K562 (cell line): ENCODE results near the gene RCC2. TPM values are rescaled to one million over a fixed set of nuclear protein-coding genes. Genes with fewer than 3 reads are reported as not detected.

Experiments used
- BHLHE40 ChIP-seq: IDR thresholded peaks from 2 replicates; pipeline ENCODE4 v1.6.1; 2011; ENCODE audit warnings: low read length, improper control_type of control experiment
- CAMTA2 ChIP-seq: fragments of 250-450 bp; sonication (Bioruptor Pico); conservative IDR thresholded peaks from 2 replicates; pipeline ENCODE4 v1.5.1; 2022
- CTCFL ChIP-seq: IDR thresholded peaks from 2 replicates; pipeline ENCODE4 v1.6.1; 2011; ENCODE audit warnings: borderline replicate concordance, low read depth, mild to moderate bottlenecking, moderate library complexity, low read length; ENCODE audit not compliant: insufficient read depth, poor library complexity, severe bottlenecking
- DEAF1 ChIP-seq: fragments of 450-650 bp; formaldehyde crosslinking; IDR thresholded peaks from 2 replicates; pipeline ENCODE4 v1.4.0; 2020; ENCODE audit warnings: mild to moderate bottlenecking, moderate library complexity
- EP400 ChIP-seq: fragments of 450-650 bp; IDR thresholded peaks from 2 replicates; pipeline ENCODE4 v1.6.1; 2017; ENCODE audit warnings: antibody characterized with exemption, mild to moderate bottlenecking, moderate library complexity
- GABPB2 ChIP-seq: fragments of 250-450 bp; sonication (Bioruptor Pico); conservative IDR thresholded peaks from 2 replicates; pipeline ENCODE4 v1.5.1; 2021; ENCODE audit warnings: mild to moderate bottlenecking
- HIVEP1 ChIP-seq: fragments of 250-450 bp; sonication (Bioruptor Pico); IDR thresholded peaks from 2 replicates; pipeline ENCODE4 v1.4.0; 2020; ENCODE audit warnings: mild to moderate bottlenecking
- HNRNPUL1 ChIP-seq: fragments of 200-400 bp; formaldehyde crosslinking; IDR thresholded peaks from 2 replicates; pipeline ENCODE4 v1.6.1; 2017; ENCODE audit warnings: low read length
- KLF6 ChIP-seq: fragments of 250-450 bp; sonication (Bioruptor Pico); IDR thresholded peaks from 2 replicates; pipeline ENCODE4 v1.4.0; 2020; ENCODE audit warnings: mild to moderate bottlenecking, moderate library complexity, borderline replicate concordance
- NFIC ChIP-seq: fragments of 450-650 bp; IDR thresholded peaks from 2 replicates; pipeline ENCODE4 v1.6.1; 2017; ENCODE audit warnings: mild to moderate bottlenecking, inconsistent platforms
- PML ChIP-seq: IDR thresholded peaks from 2 replicates; pipeline ENCODE4 v1.6.1; 2012; ENCODE audit warnings: low read length, inconsistent platforms
- SUPT5H ChIP-seq: fragments of 450-650 bp; IDR thresholded peaks from 2 replicates; pipeline ENCODE4 v1.6.1; 2016
- THRAP3 ChIP-seq: fragments of 450-650 bp; IDR thresholded peaks from 2 replicates; pipeline ENCODE4 v1.6.1; 2016; ENCODE audit warnings: mild to moderate bottlenecking, inconsistent platforms, borderline replicate concordance
- ZBED1 ChIP-seq: IDR thresholded peaks from 2 replicates; pipeline ENCODE4 v1.6.1; 2014
- ZFP30 ChIP-seq: fragments of 250-450 bp; sonication (Bioruptor Pico); IDR thresholded peaks from 2 replicates; pipeline ENCODE4 v1.8.0; 2022; ENCODE audit warnings: moderate library complexity, mild to moderate bottlenecking, inconsistent platforms, borderline replicate concordance
- ZNF436 ChIP-seq: fragments of 250-450, 450-650 bp; sonication (Bioruptor Pico); formaldehyde crosslinking; IDR thresholded peaks from 2 replicates; pipeline ENCODE4 v1.7.0; 2020; ENCODE audit warnings: mild to moderate bottlenecking
- ZNF644 ChIP-seq: fragments of 200-800 bp; sonication (Bioruptor generic); IDR thresholded peaks from 2 replicates; pipeline ENCODE4 v1.6.1; 2016; ENCODE audit warnings: low read depth, missing genetic modification characterization, missing compliant biosample characterization
- ZNF780A ChIP-seq: fragments of 250-450 bp; sonication (Bioruptor Pico); IDR thresholded peaks from 2 replicates; pipeline ENCODE4 v1.5.0; 2021; ENCODE audit warnings: mild to moderate bottlenecking
- ZNF830 ChIP-seq: fragments of 250-450 bp; sonication (Bioruptor Pico); IDR thresholded peaks from 2 replicates; pipeline ENCODE4 v1.5.0; 2021; ENCODE audit warnings: mild to moderate bottlenecking
- polyA plus RNA-seq, 8 experiments: library from polyadenylated mRNA; depleted of rRNA in 4 of 8; stranded (reverse) in 5 of 8; unstranded in 3 of 8; fragments of >200 nt; fragmentation: Nextera tagmentation in 2 of 8; fragmentation: Illumina TruSeq in 1 of 8; extraction: Ambion mirVana in 2 of 8; extraction: Trizol in 1 of 8; gene quantifications; 2 replicates each; pipeline versions ENCODE4 v1.2.1 to v1.2.3, GENCODE V29; 2011 to 2014; ENCODE audit warnings: inconsistent platforms in 1 of 8, missing spikeins in 1 of 8
- total RNA-seq, 7 experiments: library from RNA; depleted of rRNA in 6 of 7; stranded (reverse); fragments of >200 nt in 6 of 7; fragmentation: Illumina TruSeq in 2 of 7; extraction: Trizol in 2 of 7; gene quantifications; 2 replicates each; pipeline versions ENCODE4 v1.2.1 to v1.2.3, GENCODE V29; 2011 to 2021; ENCODE audit warnings: low replicate concordance in 1 of 7
- TF ChIP-seq, protein P1 (sequence below): sonication (generic); formaldehyde crosslinking; IDR thresholded peaks from 2 replicates; pipeline ENCODE4 v1.8.1; 2022; ENCODE audit warnings: missing genetic modification reagents
- TF ChIP-seq, protein P2 (sequence below): fragments of 450-650 bp; formaldehyde crosslinking; conservative IDR thresholded peaks from 2 replicates; pipeline ENCODE4 v1.4.0; 2022; ENCODE audit warnings: mild to moderate bottlenecking, missing genetic modification characterization

The RCC2 gene
- total and polyA plus RNA-seq, 9 of the 15 experiments (the other 6 are each of a cell fraction or from before 2014, with no cell fraction given) = 31.8 to 292 (median 116) TPM

- TF ChIP-seq, protein P1, sequence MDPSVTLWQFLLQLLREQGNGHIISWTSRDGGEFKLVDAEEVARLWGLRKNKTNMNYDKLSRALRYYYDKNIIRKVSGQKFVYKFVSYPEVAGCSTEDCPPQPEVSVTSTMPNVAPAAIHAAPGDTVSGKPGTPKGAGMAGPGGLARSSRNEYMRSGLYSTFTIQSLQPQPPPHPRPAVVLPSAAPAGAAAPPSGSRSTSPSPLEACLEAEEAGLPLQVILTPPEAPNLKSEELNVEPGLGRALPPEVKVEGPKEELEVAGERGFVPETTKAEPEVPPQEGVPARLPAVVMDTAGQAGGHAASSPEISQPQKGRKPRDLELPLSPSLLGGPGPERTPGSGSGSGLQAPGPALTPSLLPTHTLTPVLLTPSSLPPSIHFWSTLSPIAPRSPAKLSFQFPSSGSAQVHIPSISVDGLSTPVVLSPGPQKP = no peak
- peak; percentile 52; the same call in 1 of the 2 replicates for TF ChIP-seq ZBED1
- TF ChIP-seq, protein P2, sequence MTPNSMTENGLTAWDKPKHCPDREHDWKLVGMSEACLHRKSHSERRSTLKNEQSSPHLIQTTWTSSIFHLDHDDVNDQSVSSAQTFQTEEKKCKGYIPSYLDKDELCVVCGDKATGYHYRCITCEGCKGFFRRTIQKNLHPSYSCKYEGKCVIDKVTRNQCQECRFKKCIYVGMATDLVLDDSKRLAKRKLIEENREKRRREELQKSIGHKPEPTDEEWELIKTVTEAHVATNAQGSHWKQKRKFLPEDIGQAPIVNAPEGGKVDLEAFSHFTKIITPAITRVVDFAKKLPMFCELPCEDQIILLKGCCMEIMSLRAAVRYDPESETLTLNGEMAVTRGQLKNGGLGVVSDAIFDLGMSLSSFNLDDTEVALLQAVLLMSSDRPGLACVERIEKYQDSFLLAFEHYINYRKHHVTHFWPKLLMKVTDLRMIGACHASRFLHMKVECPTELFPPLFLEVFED (CRISPR knock-in tag) = peak; percentile 82; the same call in 1 of the 2 replicates
- 0 out of 2 replicates have a peak, but pooled peaks have one; percentile 19 for TF ChIP-seq ZNF830 (CRISPR knock-in tag)
- TF ChIP-seq NFIC = peak; percentile 26
- 0 out of 2 replicates have a peak, but pooled peaks have one; percentile 11 for TF ChIP-seq BHLHE40
- no peak for TF ChIP-seq EP400
- no peak for TF ChIP-seq GABPB2 (CRISPR knock-in tag)
- TF ChIP-seq ZNF780A (CRISPR knock-in tag) = 0 out of 2 replicates have a peak, but pooled peaks have one; percentile 26
- TF ChIP-seq THRAP3 = no peak
- TF ChIP-seq CTCFL = peak; percentile 76
- TF ChIP-seq SUPT5H = peak; percentile 81
- TF ChIP-seq CAMTA2 (CRISPR knock-in tag) = 0 out of 2 replicates have a peak, but pooled peaks have one; percentile 32
- no peak for TF ChIP-seq HNRNPUL1
- TF ChIP-seq ZFP30 (CRISPR knock-in tag) = no peak
- no peak for TF ChIP-seq HIVEP1 (CRISPR knock-in tag)
- TF ChIP-seq DEAF1 (CRISPR knock-in tag) = peak; percentile 51
- 0 out of 2 replicates have a peak, but pooled peaks have one; percentile 7 for TF ChIP-seq ZNF436 (CRISPR knock-in tag)
- no peak for TF ChIP-seq ZNF644 (tag)
- peak; percentile 49; the same call in 1 of the 2 replicates for TF ChIP-seq PML
- no peak for TF ChIP-seq KLF6 (CRISPR knock-in tag)
These were observed 33.3 kb downstream of the RCC2 start (continued) for GRCh38 chr1:17405898-17406759.
